A549 (cell line): Measurements from ENCODE around the gene RXRG.

Source experiments
- MYC ChIP-seq: IDR thresholded peaks from 2 replicates; pipeline ENCODE4 v1.6.1; 2012; ENCODE audit warnings: mild to moderate bottlenecking, inconsistent platforms, low read length, improper control_type of control experiment, borderline replicate concordance
- TF ChIP-seq, protein P1 (sequence below): fragments of >200 bp; sonication (Bioruptor Twin); formaldehyde crosslinking; IDR thresholded peaks from 3 replicates; pipeline ENCODE4 v1.5.1; 2016

DNA sequence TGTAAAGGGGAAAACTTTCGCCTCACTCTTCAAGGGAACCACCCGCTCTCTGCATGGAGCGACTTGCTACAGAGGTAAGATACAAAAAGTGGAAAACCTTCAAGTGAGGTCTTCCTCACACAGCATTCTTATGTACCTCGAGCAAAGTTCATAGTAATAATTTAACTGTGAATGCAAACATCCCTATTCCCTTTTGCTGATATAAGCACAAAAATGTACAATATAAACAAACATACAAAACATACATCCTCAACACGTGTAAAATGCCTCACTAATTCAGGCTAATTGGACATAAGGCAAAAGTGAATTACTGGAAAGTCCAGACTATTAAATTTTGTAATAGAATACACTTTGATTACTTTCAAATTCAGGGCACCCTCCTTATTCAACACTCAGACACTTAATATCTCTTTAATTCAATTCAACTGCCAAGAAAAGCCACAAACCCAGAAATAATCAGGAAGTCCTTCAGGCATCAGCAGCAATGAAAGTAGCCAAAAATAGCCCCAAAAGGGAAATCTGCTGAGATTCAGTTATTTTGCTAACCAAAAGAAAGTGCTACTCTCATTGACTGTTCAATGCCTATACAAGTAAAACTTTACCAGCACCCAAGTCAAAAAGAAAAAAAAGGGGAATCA, 73.2 kb downstream of the RXRG start:
- no peak for TF ChIP-seq MYC
- TF ChIP-seq, protein P1, sequence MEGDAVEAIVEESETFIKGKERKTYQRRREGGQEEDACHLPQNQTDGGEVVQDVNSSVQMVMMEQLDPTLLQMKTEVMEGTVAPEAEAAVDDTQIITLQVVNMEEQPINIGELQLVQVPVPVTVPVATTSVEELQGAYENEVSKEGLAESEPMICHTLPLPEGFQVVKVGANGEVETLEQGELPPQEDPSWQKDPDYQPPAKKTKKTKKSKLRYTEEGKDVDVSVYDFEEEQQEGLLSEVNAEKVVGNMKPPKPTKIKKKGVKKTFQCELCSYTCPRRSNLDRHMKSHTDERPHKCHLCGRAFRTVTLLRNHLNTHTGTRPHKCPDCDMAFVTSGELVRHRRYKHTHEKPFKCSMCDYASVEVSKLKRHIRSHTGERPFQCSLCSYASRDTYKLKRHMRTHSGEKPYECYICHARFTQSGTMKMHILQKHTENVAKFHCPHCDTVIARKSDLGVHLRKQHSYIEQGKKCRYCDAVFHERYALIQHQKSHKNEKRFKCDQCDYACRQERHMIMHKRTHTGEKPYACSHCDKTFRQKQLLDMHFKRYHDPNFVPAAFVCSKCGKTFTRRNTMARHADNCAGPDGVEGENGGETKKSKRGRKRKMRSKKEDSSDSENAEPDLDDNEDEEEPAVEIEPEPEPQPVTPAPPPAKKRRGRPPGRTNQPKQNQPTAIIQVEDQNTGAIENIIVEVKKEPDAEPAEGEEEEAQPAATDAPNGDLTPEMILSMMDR: no peak
